HEK293 (cell line): ENCODE measurements around the gene BTBD18.
A peak's percentile ranks its signal among the peaks of the same experiment; 100 is the strongest.

Experiments
- FEZF1 ChIP-seq: fragments of 450-650 bp; formaldehyde crosslinking; IDR thresholded peaks from 2 replicates; pipeline ENCODE4 v1.5.1; 2016; ENCODE audit warnings: missing biosample characterization, missing genetic modification characterization
- KLF8 ChIP-seq: fragments of 450-650 bp; formaldehyde crosslinking; IDR thresholded peaks from 2 replicates; pipeline ENCODE4 v1.5.1; 2016; ENCODE audit warnings: missing biosample characterization, missing genetic modification characterization
- MEIS1 ChIP-seq: sonication (generic); formaldehyde crosslinking; IDR thresholded peaks from 2 replicates; pipeline ENCODE4 v1.8.1; 2022; ENCODE audit warnings: missing genetic modification reagents, mild to moderate bottlenecking, borderline replicate concordance
- MYNN ChIP-seq: fragments of 450-650 bp; formaldehyde crosslinking; IDR thresholded peaks from 2 replicates; pipeline ENCODE4 v1.5.1; 2016; ENCODE audit warnings: missing biosample characterization, missing genetic modification characterization, borderline replicate concordance
- SETDB1 ChIP-seq: IDR thresholded peaks from one replicate; pipeline ENCODE4 v1.6.1; 2017; ENCODE audit warnings: mild to moderate bottlenecking, low read length, moderate library complexity, mixed read lengths; ENCODE audit not compliant: insufficient read length
- SP2 ChIP-seq: fragments of 450-650 bp; formaldehyde crosslinking; IDR thresholded peaks from 2 replicates; pipeline ENCODE4 v1.5.1; 2016; ENCODE audit warnings: missing biosample characterization, missing genetic modification characterization
- WT1 ChIP-seq: fragments of 450-650 bp; formaldehyde crosslinking; IDR thresholded peaks from 2 replicates; pipeline ENCODE4 v1.5.1; 2016; ENCODE audit warnings: missing biosample characterization, missing genetic modification characterization
- ZBTB7A ChIP-seq: fragments of 450-650 bp; formaldehyde crosslinking; IDR thresholded peaks from 2 replicates; pipeline ENCODE4 v1.5.1; 2016; ENCODE audit warnings: low read depth, missing biosample characterization, missing genetic modification characterization
- ZBTB8A ChIP-seq: fragments of 450-650 bp; formaldehyde crosslinking; IDR thresholded peaks from 2 replicates; pipeline ENCODE4 v1.5.1; 2016; ENCODE audit warnings: missing biosample characterization, missing genetic modification characterization
- ZEB2 ChIP-seq: fragments of 450-650 bp; formaldehyde crosslinking; IDR thresholded peaks from 2 replicates; pipeline ENCODE4 v1.5.1; 2016; ENCODE audit warnings: missing biosample characterization, missing genetic modification characterization
- ZFP3 ChIP-seq: fragments of 450-650 bp; formaldehyde crosslinking; IDR thresholded peaks from 2 replicates; pipeline ENCODE4 v1.5.1; 2016; ENCODE audit warnings: low read depth, missing biosample characterization, missing genetic modification characterization
- ZFP41 ChIP-seq: fragments of 450-650 bp; formaldehyde crosslinking; IDR thresholded peaks from 2 replicates; pipeline ENCODE4 v1.5.1; 2016; ENCODE audit warnings: missing biosample characterization, missing genetic modification characterization, borderline replicate concordance
- ZNF155 ChIP-seq: fragments of 450-650 bp; formaldehyde crosslinking; IDR thresholded peaks from 2 replicates; pipeline ENCODE4 v1.5.1; 2016; ENCODE audit warnings: missing biosample characterization, missing genetic modification characterization
- ZNF16 ChIP-seq: fragments of 450-650 bp; formaldehyde crosslinking; IDR thresholded peaks from 2 replicates; pipeline ENCODE4 v1.5.1; 2016; ENCODE audit warnings: low read depth, missing biosample characterization, missing genetic modification characterization
- ZNF169 ChIP-seq: fragments of 450-650 bp; formaldehyde crosslinking; IDR thresholded peaks from 2 replicates; pipeline ENCODE4 v1.5.1; 2016; ENCODE audit warnings: missing biosample characterization, missing genetic modification characterization
- ZNF174 ChIP-seq: fragments of 450-650 bp; formaldehyde crosslinking; IDR thresholded peaks from 2 replicates; pipeline ENCODE4 v1.5.0; 2017; ENCODE audit warnings: missing biosample characterization, mild to moderate bottlenecking, missing genetic modification characterization
- ZNF19 ChIP-seq: fragments of 450-650 bp; formaldehyde crosslinking; IDR thresholded peaks from 2 replicates; pipeline ENCODE4; 2016; ENCODE audit warnings: missing biosample characterization, missing genetic modification characterization, low read depth
- ZNF211 ChIP-seq: fragments of 450-650 bp; formaldehyde crosslinking; IDR thresholded peaks from 2 replicates; pipeline ENCODE4 v1.5.1; 2016; ENCODE audit warnings: low read depth, missing biosample characterization, missing genetic modification characterization
- ZNF23 ChIP-seq: fragments of 450-650 bp; formaldehyde crosslinking; IDR thresholded peaks from 2 replicates; pipeline ENCODE4 v1.5.1; 2016; ENCODE audit warnings: missing biosample characterization, missing genetic modification characterization, borderline replicate concordance
- ZNF433 ChIP-seq: fragments of 450-650 bp; formaldehyde crosslinking; IDR thresholded peaks from 2 replicates; pipeline ENCODE4 v1.5.1; 2016; ENCODE audit warnings: missing biosample characterization, missing genetic modification characterization, low read depth
- ZNF501 ChIP-seq: fragments of 450-650 bp; formaldehyde crosslinking; IDR thresholded peaks from 2 replicates; pipeline ENCODE4 v1.5.1; 2016; ENCODE audit warnings: missing biosample characterization, missing genetic modification characterization
- ZNF544 ChIP-seq: fragments of 450-650 bp; formaldehyde crosslinking; IDR thresholded peaks from 2 replicates; pipeline ENCODE4 v1.5.0; 2017; ENCODE audit warnings: missing biosample characterization, missing genetic modification characterization
- ZNF548 ChIP-seq: fragments of 450-650 bp; formaldehyde crosslinking; IDR thresholded peaks from 2 replicates; pipeline ENCODE4 v1.5.1; 2016; ENCODE audit warnings: missing biosample characterization, missing genetic modification characterization
- ZNF549 ChIP-seq: fragments of 450-650 bp; IDR thresholded peaks from 2 replicates; pipeline ENCODE4 v1.5.1; 2018; ENCODE audit warnings: missing biosample characterization, missing genetic modification characterization, mild to moderate bottlenecking, inconsistent platforms, moderate library complexity
- ZNF555 ChIP-seq: fragments of 450-650 bp; formaldehyde crosslinking; conservative IDR thresholded peaks from 2 replicates; pipeline ENCODE4 v1.5.1; 2017; ENCODE audit warnings: missing biosample characterization, mild to moderate bottlenecking, missing genetic modification characterization, inconsistent platforms
- ZNF558 ChIP-seq: fragments of 450-650 bp; formaldehyde crosslinking; IDR thresholded peaks from 2 replicates; pipeline ENCODE4 v1.5.1; 2016; ENCODE audit warnings: missing biosample characterization, missing genetic modification characterization
- ZNF560 ChIP-seq: fragments of 450-650 bp; formaldehyde crosslinking; IDR thresholded peaks from 2 replicates; pipeline ENCODE4 v1.5.1; 2017; ENCODE audit warnings: missing biosample characterization, missing genetic modification characterization, borderline replicate concordance
- ZNF600 ChIP-seq: fragments of 450-650 bp; formaldehyde crosslinking; IDR thresholded peaks from 2 replicates; pipeline ENCODE4 v1.5.1; 2016; ENCODE audit warnings: missing biosample characterization, missing genetic modification characterization
- ZNF610 ChIP-seq: fragments of 450-650 bp; formaldehyde crosslinking; IDR thresholded peaks from 2 replicates; pipeline ENCODE4 v1.5.1; 2016; ENCODE audit warnings: missing biosample characterization, missing genetic modification characterization, borderline replicate concordance
- ZNF621 ChIP-seq: fragments of 450-650 bp; formaldehyde crosslinking; IDR thresholded peaks from 2 replicates; pipeline ENCODE4 v1.5.1; 2017; ENCODE audit warnings: missing biosample characterization, missing genetic modification characterization
- ZNF623 ChIP-seq: fragments of 450-650 bp; formaldehyde crosslinking; IDR thresholded peaks from 2 replicates; pipeline ENCODE4 v1.5.1; 2016; ENCODE audit warnings: missing biosample characterization, missing genetic modification characterization
- ZNF658 ChIP-seq: fragments of 450-650 bp; formaldehyde crosslinking; IDR thresholded peaks from 2 replicates; pipeline ENCODE4; 2016; ENCODE audit warnings: missing biosample characterization, missing genetic modification characterization
- ZNF670 ChIP-seq: fragments of 450-650 bp; formaldehyde crosslinking; IDR thresholded peaks from 2 replicates; pipeline ENCODE4 v1.5.1; 2016; ENCODE audit warnings: missing biosample characterization, missing genetic modification characterization, low read depth
- ZNF792 ChIP-seq: fragments of 450-650 bp; formaldehyde crosslinking; IDR thresholded peaks from 2 replicates; pipeline ENCODE4 v1.5.1; 2016; ENCODE audit warnings: missing biosample characterization, missing genetic modification characterization
- ZNF837 ChIP-seq: fragments of 450-650 bp; formaldehyde crosslinking; IDR thresholded peaks from 2 replicates; pipeline ENCODE4 v1.5.1; 2016; ENCODE audit warnings: missing biosample characterization, missing genetic modification characterization
- TF ChIP-seq, protein P1 (sequence below): fragments of 450-650 bp; formaldehyde crosslinking; IDR thresholded peaks from 2 replicates; pipeline ENCODE4 v1.5.1; 2016; ENCODE audit warnings: missing biosample characterization, missing genetic modification characterization
- TF ChIP-seq, protein P2 (sequence below): fragments of 450-650 bp; formaldehyde crosslinking; IDR thresholded peaks from 2 replicates; pipeline ENCODE4 v1.5.1; 2016; ENCODE audit warnings: missing biosample characterization, missing genetic modification characterization
- TF ChIP-seq, protein P3 (sequence below): fragments of 450-650 bp; formaldehyde crosslinking; IDR thresholded peaks from 2 replicates; pipeline ENCODE4 v1.5.1; 2017; ENCODE audit warnings: missing biosample characterization, missing genetic modification characterization

Gene BTBD18

DNA sequence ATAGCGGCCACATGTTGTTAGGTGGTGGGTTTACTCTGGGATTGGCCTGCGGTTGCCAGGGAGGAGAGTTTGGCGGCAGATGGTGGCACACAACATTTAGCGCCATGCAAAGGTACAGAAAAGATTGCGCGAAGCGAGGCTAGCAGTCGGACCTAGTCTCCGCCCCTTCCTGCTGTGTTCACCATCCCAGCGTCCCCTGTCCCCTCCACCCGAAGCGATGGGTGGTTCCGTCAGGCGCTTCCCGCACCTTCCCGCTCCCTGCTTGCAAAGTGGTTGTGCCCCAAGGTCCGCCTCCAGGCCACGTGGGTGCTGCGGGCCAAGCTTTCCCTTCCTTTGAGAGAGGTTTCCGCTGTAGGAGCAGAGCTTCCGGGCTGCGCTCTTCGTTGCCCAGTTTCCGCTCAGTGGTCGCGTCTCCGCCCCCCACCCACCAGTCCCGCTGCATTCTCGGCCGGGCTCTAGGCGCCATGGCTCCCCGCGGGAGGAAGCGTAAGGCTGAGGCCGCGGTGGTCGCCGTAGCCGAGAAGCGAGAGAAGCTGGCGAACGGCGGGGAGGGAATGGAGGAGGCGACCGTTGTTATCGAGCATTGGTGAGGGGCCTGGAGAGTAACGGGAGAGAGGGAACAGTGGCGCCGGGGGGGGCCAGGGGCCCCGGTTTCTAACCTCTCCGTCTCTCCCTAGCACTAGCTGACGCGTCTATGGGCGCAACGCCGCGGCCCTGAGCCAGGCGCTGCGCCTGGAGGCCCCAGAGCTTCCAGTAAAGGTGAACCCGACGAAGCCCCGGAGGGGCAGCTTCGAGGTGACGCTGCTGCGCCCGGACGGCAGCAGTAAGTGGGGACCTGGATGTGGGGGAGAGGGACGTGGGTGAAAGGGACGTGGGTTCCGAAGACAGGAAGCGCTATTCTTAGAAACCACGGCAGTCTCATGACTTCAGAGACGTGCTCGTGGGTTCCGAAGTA lies 10.2 kb downstream of the BTBD18 start, which contains the start of gene SELENOH (continued):
- TF ChIP-seq ZNF174 (tag by site-specific recombination) (no peak), ZBTB7A (tag by site-specific recombination) (no peak), ZNF433 (no peak), MEIS1 (no peak), ZNF19 (tag by site-specific recombination) (no peak), ZNF23 (tag by site-specific recombination) (no peak), ZNF621 (tag by site-specific recombination) (no peak), ZNF600 (peak; percentile 88), ZNF670 (tag by site-specific recombination) (no peak), ZNF623 (tag by site-specific recombination) (no peak; the same call in none of the 2 replicates), ZNF501 (tag by site-specific recombination) (peak; percentile 99), ZNF548 (tag by site-specific recombination) (no peak), ZNF544 (tag by site-specific recombination) (no peak), ZEB2 (tag by site-specific recombination) (peak; percentile 76), ZNF555 (tag by site-specific recombination) (no peak), MYNN (tag by site-specific recombination) (0 out of 2 replicates have a peak, but pooled peaks have one; percentile 27), ZNF560 (no peak), ZNF792 (no peak), ZNF558 (tag by site-specific recombination) (no peak; the same call in 1 of the 2 replicates), ZFP3 (tag by site-specific recombination) (no peak), ZNF549 (tag by site-specific recombination) (no peak), ZNF155 (no peak), WT1 (tag by site-specific recombination) (no peak), ZNF211 (tag by site-specific recombination) (no peak), ZNF658 (tag by site-specific recombination) (no peak), SETDB1 (no peak), ZNF837 (tag by site-specific recombination) (no peak), ZBTB8A (tag by site-specific recombination) (peak; percentile 70), FEZF1 (tag by site-specific recombination) (peak; percentile 79), KLF8 (tag by site-specific recombination) (peak; percentile 90), ZNF610 (tag by site-specific recombination) (peak; percentile 85; the same call in 1 of the 2 replicates), ZNF169 (tag by site-specific recombination) (no peak), SP2 (tag by site-specific recombination) (peak; percentile 95), ZFP41 (tag by site-specific recombination) (no peak), ZNF16 (tag by site-specific recombination) (no peak)
- TF ChIP-seq, protein P1, sequence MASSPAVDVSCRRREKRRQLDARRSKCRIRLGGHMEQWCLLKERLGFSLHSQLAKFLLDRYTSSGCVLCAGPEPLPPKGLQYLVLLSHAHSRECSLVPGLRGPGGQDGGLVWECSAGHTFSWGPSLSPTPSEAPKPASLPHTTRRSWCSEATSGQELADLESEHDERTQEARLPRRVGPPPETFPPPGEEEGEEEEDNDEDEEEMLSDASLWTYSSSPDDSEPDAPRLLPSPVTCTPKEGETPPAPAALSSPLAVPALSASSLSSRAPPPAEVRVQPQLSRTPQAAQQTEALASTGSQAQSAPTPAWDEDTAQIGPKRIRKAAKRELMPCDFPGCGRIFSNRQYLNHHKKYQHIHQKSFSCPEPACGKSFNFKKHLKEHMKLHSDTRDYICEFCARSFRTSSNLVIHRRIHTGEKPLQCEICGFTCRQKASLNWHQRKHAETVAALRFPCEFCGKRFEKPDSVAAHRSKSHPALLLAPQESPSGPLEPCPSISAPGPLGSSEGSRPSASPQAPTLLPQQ (tag by site-specific recombination): peak; percentile 91
- TF ChIP-seq, protein P2, sequence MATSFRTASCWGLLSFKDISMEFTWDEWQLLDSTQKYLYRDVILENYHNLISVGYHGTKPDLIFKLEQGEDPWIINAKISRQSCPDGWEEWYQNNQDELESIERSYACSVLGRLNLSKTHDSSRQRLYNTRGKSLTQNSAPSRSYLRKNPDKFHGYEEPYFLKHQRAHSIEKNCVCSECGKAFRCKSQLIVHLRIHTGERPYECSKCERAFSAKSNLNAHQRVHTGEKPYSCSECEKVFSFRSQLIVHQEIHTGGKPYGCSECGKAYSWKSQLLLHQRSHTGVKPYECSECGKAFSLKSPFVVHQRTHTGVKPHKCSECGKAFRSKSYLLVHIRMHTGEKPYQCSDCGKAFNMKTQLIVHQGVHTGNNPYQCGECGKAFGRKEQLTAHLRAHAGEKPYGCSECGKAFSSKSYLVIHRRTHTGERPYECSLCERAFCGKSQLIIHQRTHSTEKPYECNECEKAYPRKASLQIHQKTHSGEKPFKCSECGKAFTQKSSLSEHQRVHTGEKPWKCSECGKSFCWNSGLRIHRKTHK: no peak
- TF ChIP-seq, protein P3, sequence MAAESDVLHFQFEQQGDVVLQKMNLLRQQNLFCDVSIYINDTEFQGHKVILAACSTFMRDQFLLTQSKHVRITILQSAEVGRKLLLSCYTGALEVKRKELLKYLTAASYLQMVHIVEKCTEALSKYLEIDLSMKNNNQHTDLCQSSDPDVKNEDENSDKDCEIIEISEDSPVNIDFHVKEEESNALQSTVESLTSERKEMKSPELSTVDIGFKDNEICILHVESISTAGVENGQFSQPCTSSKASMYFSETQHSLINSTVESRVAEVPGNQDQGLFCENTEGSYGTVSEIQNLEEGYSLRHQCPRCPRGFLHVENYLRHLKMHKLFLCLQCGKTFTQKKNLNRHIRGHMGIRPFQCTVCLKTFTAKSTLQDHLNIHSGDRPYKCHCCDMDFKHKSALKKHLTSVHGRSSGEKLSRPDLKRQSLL (tag by site-specific recombination): no peak
